Gastrocnemius medialis (tissue), 4 donors: Measurements from ENCODE around the gene SYCN.

ENCODE experiments used
- CTCF ChIP-seq, 5 experiments: fragments of 450-650 bp in 3 of 5; fragments of 200-600 bp in 2 of 5; sonication (generic) in 2 of 5; IDR thresholded peaks in 4 of 5; conservative IDR thresholded peaks in 1 of 5; 1 replicate in 4 of 5; 2 replicates in 1 of 5; pipeline ENCODE4 v1.5.1; 2016 to 2019; ENCODE audit warnings: antibody characterized with exemption in 5 of 5, mild to moderate bottlenecking in 3 of 5, moderate library complexity in 3 of 5
- POLR2A ChIP-seq, 2 donors: fragments of 450-650 bp; IDR thresholded peaks; one replicate each; pipeline ENCODE4 v1.6.1; 2017; ENCODE audit warnings: antibody characterized with exemption in 2 of 2, mild to moderate bottlenecking in 2 of 2, moderate library complexity in 2 of 2

DNA sequence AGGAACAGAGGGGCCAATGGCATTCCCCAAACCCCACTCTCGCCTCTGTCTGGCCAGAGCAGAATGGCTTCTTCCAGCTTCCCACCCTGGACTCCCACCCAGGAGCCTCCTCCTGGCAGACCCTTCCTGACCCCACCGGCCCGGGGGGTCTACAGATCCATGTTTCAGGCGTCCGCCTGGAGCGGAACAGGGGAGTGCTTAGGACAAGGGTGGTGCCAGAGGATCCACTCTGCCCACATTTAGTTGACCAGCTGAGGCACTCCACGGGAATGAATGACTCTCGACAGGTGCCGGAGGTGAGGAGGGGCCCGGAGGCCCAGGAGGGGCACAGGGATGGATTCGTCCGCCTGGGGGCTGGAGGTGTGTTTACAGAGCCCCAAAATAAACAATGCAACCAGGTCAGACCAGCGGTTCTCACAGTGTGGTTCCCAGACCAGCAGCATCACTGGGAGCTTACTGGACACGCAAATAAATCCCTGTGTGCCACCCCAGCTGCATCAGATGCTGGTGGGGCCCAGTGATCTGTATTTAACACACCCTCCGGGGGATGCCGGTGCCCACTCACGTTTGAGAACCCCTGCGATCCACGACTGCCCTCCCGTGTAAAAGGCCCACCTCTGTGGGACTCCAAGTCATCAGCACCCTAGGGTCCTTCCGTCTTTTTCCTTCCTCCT lies 22.4 kb downstream of the SYCN start:
- TF ChIP-seq POLR2A (IDR thresholded peaks at IDR 0.05) (no peak), CTCF (IDR thresholded peaks at IDR 0.05 in 4 of 5, conservative IDR thresholded peaks at IDR 0.05 in 1 of 5) (no peak)
